GM21619 (cell line): Measurements from ENCODE around the gene TFCP2.

Source experiments
- ATAC-seq: cut with Tn5 transposase; IDR thresholded peaks from one replicate; pipeline ENCODE4 v1.9.1; 2021; ENCODE audit not compliant: unreplicated experiment

Gene TFCP2

GRCh38 chr12:51197736-51198567 lies 25.0 kb upstream of the TFCP2 start:
- ATAC-seq, result no peak

- no peak for ATAC-seq
Measured at GRCh38 chr12:51196547-51196946, 23.6 kb upstream of the TFCP2 start.

- ATAC-seq, result no peak
Measured at GRCh38 chr12:51195841-51196240, 22.9 kb upstream of the TFCP2 start.

GRCh38 chr12:51192284-51192671 lies 19.3 kb upstream of the TFCP2 start:
- no peak for ATAC-seq

- ATAC-seq, result no peak
Measured at GRCh38 chr12:51191516-51192283, 18.8 kb upstream of the TFCP2 start.

- no peak for ATAC-seq
Measured at GRCh38 chr12:51190820-51191219, 17.9 kb upstream of the TFCP2 start.

- no peak for ATAC-seq
Measured at GRCh38 chr12:51189790-51190355, 16.9 kb upstream of the TFCP2 start.

- peak; percentile 56 for ATAC-seq
Measured at GRCh38 chr12:51188359-51189051, 15.6 kb upstream of the TFCP2 start.

- no peak for ATAC-seq
Measured at GRCh38 chr12:51187370-51187987, 14.5 kb upstream of the TFCP2 start.

- no peak for ATAC-seq
Measured at GRCh38 chr12:51186465-51187085, 13.6 kb upstream of the TFCP2 start.

- ATAC-seq, result no peak
Measured at GRCh38 chr12:51185171-51185717, 12.3 kb upstream of the TFCP2 start.

GRCh38 chr12:51183816-51184215 lies 10.9 kb upstream of the TFCP2 start:
- ATAC-seq, result no peak

- ATAC-seq, result no peak
Measured at GRCh38 chr12:51183349-51183748, 10.4 kb upstream of the TFCP2 start.

- no peak for ATAC-seq
Measured at GRCh38 chr12:51181558-51181957, 8.6 kb upstream of the TFCP2 start.

- no peak for ATAC-seq
Measured at GRCh38 chr12:51177897-51178296, 5.0 kb upstream of the TFCP2 start.

- ATAC-seq, result no peak
Measured at GRCh38 chr12:51174501-51174900, 1.6 kb upstream of the TFCP2 start.

GRCh38 chr12:51171884-51172514 lies 936 bp downstream of the TFCP2 start:
- peak; percentile 13 for ATAC-seq

- ATAC-seq, result no peak
Measured at GRCh38 chr12:51163795-51164194, 9.1 kb downstream of the TFCP2 start.

GRCh38 chr12:51162217-51162616 lies 10.7 kb downstream of the TFCP2 start:
- ATAC-seq, result no peak
